GM21786 (cell line): ENCODE measurements around the gene TBC1D8.

Source experiments
- ATAC-seq: cut with Tn5 transposase; IDR thresholded peaks from one replicate; pipeline ENCODE4 v1.9.1; 2021; ENCODE audit not compliant: unreplicated experiment

Gene TBC1D8

GRCh38 chr2:101004620-101005325, 146.4 kb downstream of the TBC1D8 start:
- no peak for ATAC-seq

DNA sequence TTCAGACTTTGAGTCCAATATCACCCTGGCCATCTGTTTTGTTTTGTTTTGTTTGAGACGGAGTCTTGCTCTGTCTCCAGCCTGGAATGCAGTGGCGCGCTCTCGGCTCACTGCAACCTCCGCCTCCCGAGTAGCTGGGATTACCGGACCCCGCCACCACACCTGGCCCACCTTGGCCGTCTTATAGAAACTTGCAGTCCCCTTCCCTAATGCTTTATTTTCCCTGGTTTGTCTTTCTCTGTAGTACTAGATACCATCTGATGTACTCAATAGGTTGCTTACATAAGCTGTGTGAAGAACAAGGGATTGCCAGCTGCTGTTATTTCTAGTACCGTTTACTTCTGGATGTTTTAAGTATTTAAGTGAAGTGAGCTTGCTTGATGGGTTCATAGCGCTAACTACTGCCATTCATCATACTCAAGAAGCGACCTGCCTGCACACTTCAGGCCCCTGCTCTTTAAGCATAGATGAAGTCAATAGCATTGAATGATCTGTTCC, 147.9 kb downstream of the TBC1D8 start:
- ATAC-seq = no peak

- no peak for ATAC-seq
Observed at GRCh38 chr2:101002562-101003277, 148.5 kb downstream of the TBC1D8 start.

DNA sequence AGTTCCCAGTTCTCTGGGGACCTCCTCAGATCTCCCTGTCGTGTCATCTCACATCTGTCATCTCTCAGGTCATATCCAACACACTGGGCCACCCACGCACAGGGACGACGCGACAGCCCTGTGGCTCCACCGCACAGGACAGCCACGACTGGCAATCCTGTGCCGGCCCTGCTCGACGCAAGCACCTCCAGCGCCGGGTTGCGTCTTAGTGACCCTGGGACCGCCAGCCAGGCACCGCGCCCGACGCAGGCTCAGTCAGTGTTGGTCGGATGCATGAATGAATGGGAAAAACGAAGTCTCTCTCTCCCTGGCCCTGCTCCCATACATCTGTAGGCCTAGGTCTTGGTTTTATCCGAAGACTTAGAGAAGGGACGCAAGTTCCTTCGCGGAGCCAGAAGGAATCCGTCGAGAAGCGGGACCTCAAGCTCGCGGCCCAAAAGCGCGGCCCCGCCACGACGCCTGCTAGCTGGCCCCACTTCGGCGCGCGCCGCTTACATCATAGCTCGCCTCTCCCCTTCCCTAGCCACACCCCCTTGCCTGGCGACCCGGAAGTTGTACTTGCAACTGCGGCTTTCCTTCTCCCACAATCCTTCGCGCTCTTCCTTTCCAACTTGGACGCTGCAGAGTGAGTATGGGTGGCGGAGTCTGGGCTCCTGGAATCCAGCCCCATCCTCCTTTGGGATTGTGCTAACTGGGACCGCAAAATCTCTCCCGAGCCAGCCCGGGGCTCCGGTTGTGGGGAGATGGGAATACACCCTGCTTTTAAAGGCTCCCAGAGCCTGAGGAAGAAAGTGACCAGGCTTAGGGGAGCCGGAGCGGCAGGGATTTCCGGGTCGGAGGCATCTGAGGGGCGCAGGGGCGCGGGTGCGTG, 149.3 kb downstream of the TBC1D8 start, which contains the start of gene RPL31:
Gene RPL31 (plus strand): TSS at position 599 of the 871 bp plus-strand sequence. CDS start 413 bp downstream, outside the sequence.
- peak; percentile 97 for ATAC-seq

GRCh38 chr2:100999995-101000394, 151.2 kb downstream of the TBC1D8 start:
- no peak for ATAC-seq

DNA sequence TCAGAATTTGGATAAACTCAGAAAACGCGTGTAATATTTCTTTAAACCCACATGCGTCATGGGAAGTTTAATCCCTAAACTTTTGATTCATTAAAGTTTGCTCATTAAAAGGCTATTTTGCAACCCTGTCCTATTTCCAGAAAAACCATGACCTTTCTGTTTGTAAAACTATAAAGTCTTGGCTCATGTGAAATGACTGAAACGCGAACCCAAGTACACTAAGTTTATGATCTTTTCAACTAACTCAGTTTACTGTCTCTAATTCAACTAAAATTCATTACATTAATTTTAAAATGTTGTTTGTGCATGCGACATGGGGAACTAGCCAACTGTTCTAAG, 153.0 kb downstream of the TBC1D8 start:
- ATAC-seq = no peak

DNA sequence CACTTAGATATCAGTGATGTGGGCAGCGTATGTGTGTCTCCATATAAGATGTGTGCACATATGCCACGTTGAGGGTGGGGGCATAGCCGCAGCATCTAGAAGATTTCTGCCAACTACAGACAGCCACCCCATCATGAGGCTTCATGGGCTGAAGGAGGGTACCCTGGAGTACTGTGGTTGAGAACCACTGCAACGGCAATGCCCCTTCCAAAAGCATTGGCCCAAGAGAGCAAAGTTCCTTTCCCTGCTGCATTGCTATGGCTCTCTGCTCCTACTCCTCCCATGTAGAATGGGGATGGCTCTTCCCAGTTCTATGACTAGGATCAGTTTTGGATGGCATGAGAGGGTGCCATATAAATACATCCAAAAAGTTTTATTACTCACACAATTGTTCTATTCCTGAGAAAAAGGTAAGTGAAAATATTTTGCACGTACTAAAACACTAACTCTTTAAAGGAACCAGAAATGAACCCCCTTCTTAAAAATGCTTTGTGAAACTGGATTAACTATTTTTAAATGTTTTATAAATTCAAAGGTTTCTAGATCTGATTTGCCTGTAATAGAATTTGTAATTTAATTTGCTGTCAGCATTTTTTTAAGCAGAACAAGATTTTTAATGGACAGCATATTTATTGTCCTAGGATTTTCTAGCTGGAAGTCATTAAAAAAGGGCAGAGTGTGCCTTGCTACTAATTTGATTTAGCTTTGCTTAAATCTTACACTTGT, 153.5 kb downstream of the TBC1D8 start:
- ATAC-seq = no peak

GRCh38 chr2:100995309-100996075, 155.7 kb downstream of the TBC1D8 start:
- no peak for ATAC-seq

- ATAC-seq = no peak
Observed at GRCh38 chr2:100993294-100993693, 157.9 kb downstream of the TBC1D8 start.

DNA sequence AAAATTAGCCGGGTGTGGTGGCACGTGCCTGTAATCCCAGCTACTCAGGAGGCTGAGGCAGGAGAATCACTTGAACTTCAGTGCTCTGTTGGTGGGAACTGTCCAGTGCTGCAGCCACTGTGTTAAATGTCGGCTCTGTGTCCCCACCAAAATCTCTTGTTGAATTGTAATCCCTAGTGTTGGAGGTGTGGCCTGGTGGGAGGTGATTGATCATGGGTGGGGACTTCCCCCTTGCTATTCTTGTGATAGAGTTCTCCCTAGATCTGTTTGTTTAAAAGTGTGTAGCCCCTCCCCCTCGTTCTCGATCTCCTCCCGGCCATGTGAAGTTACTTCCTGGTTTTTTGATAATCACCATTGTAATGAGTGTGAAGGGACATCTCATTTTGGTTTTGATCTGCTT, 158.9 kb downstream of the TBC1D8 start:
- no peak for ATAC-seq

DNA sequence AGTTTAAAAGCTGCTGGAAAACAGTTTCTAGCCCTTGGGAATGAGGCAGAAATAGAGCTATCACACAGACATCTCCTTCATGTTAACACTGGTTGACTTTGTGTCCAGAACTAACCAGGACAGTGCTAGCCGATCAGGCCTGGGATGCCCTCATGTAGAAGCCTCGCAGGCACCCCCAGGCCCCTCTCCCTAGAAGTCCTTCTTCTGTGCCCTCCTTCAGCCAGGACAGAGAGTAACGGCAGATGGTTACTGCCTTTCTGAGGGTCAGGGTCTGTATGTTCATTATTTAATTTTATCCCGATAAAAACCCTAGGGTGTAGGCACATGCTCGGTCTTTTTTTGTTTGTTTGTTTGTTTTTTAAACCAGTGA, 159.8 kb downstream of the TBC1D8 start:
- ATAC-seq = no peak

GRCh38 chr2:100990650-100991403, 160.4 kb downstream of the TBC1D8 start:
- ATAC-seq = no peak

DNA sequence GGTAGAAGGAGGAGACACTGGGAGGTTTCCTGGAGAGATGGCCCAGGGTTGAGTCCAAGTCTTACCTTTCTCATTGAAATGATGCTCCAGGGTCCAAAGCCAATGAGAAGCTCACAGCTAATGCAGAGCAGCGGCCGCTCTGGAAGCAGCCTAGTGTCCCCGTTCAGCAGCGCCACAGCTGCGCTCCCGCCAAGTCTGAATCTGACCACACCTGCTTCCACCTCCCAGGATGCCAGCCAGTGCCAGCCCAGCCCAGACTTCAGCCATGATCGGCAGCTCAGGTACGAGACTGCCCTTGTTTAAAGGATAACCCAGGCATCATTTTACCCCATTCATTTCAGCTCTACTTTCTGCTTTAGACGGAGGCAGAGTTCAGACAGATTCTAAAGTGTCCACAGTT, 161.0 kb downstream of the TBC1D8 start:
- ATAC-seq = no peak

DNA sequence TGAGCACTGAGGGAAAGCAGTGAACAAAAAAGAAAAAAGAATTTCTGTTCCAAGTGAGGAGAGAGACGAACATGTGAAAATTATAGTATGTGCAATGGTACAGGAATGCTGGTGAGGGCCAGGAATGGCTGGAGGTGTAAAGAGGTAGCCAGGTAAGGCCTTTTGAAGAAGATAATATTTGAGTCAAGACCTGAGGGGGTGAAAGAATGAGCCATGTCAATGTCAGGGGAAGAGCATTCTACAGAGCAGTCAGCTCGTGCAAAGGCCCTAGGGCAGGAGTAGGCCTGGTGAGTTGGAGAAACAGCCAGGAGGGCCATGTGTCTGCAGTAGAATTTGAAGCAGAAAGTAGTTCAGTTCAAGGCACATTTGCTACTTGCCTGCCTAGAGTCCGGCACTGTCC, 161.5 kb downstream of the TBC1D8 start:
- ATAC-seq = no peak

- ATAC-seq = no peak
Observed at GRCh38 chr2:100988630-100989417, 162.4 kb downstream of the TBC1D8 start.

DNA sequence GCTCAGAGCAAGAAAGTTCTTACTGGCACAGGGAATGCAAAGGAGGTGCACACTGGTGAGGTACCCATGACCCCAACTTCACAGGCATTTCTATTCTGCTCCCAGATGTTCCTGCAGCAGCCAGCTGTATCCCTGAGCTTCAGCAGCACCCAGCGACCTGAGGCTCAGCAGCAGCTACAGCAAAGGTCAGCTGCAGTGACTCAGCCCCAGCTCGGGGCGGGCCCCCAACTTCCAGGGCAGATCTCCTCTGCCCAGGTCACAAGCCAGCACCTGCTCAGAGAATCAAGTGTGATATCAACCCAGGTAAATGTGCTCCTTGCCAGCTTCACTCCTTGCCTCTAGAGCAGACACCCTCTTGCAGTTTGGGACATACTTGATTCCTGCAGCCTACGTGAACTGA, 163.2 kb downstream of the TBC1D8 start:
- ATAC-seq = no peak

DNA sequence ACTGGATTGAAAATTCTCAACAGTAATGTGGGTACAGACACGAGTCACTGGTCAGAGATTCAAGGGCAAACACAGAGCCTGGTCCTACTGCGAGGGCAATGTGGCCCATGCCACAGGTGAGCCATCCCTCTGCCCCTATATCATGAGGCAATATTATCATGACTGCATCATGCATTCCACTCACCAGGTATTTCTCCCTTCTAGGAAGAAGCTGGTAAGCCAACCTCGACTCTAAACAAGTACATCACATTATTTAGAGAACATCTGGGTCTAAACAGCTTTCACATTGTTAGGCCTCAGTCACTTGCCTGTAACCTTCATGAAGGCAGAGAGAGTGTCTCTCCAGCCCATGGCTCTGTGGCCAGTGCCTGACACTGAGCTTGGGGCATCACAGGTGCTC, 163.6 kb downstream of the TBC1D8 start:
- ATAC-seq = no peak

DNA sequence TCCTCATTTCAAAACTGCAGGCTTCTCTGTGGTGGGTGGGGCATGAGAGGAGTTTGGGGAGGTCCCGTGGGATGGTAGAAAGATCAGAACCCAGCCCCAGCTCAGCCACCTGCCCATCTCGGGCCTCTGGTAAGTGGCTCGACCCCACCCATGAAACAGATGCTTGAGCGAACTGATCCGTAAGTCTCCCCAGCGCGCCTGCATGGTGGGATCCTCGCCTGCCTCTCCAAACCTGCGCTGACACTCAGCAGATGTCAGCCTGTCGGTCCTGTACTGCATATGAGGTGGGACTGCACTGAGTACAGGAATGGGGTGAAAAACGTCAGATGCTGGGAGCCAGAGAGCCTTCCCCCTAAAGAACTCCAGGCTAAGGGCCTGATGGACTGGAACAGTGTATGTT, 165.0 kb downstream of the TBC1D8 start:
- no peak for ATAC-seq

- ATAC-seq = no peak
Observed at GRCh38 chr2:100984892-100985307, 166.3 kb downstream of the TBC1D8 start.
